GM23338 (cell line): ENCODE data around the gene MED16. TPM values are rescaled to one million over a fixed set of nuclear protein-coding genes. Genes with fewer than 3 reads are reported as not detected.
A peak's percentile ranks its signal among the peaks of the same experiment; 100 is the strongest.

Source experiments
- ATAC-seq: fragments of 200-7000 bp; cut with Tn5 transposase; 3 replicates; pipeline ENCODE4 v1.9.1; 2020
- DNase-seq: peaks from one replicate; pipeline ENCODE4 v3.0.0-alpha.2; 2015; ENCODE audit warnings: low spot score
- H2AFZ ChIP-seq: fragments of 200-600 bp; sonication (generic); 2 replicates; pipeline ENCODE4 v1.8.0; 2016; ENCODE audit warnings: antibody characterized with exemption, mild to moderate bottlenecking, moderate library complexity
- H3F3A ChIP-seq: fragments of 200-600 bp; sonication (generic); replicated peaks from 2 replicates; pipeline ENCODE4 v1.8.0; 2017; ENCODE audit warnings: antibody characterized with exemption, mixed run types, low read depth
- H3K27ac ChIP-seq: fragments of 200-600 bp; sonication (generic); 2 replicates; pipeline ENCODE4 v1.6.1; 2016; ENCODE audit warnings: low read depth
- H3K27me3 ChIP-seq: fragments of 200-600 bp; sonication (generic); 2 replicates; pipeline ENCODE4 v1.8.0; 2016; ENCODE audit warnings: mild to moderate bottlenecking, mixed run types, moderate library complexity; ENCODE audit not compliant: insufficient read depth
- H3K36me3 ChIP-seq: fragments of 200-600 bp; sonication (generic); 2 replicates; pipeline ENCODE4 v1.8.0; 2016; ENCODE audit warnings: mild to moderate bottlenecking; ENCODE audit not compliant: insufficient read depth
- H3K4me1 ChIP-seq: fragments of 200-600 bp; sonication (generic); 2 replicates; pipeline ENCODE4 v1.8.0; 2016; ENCODE audit warnings: mild to moderate bottlenecking, moderate library complexity; ENCODE audit not compliant: insufficient read depth
- H3K4me2 ChIP-seq: fragments of 200-600 bp; sonication (generic); 2 replicates; pipeline ENCODE4 v1.7.1; 2017; ENCODE audit warnings: mixed run types
- H3K4me3 ChIP-seq: fragments of 200-600 bp; sonication (generic); 2 replicates; pipeline ENCODE4 v1.6.1; 2016; ENCODE audit warnings: mixed run types
- H3K79me2 ChIP-seq: fragments of 200-600 bp; sonication (generic); replicated peaks from 2 replicates; pipeline ENCODE4 v1.8.0; 2017; ENCODE audit warnings: mild to moderate bottlenecking; ENCODE audit not compliant: insufficient read depth
- H3K9me2 ChIP-seq: fragments of 200-600 bp; sonication (generic); 2 replicates; pipeline ENCODE4 v1.8.0; 2017; ENCODE audit not compliant: insufficient read depth
- H4K20me1 ChIP-seq: fragments of 200-600 bp; sonication (generic); replicated peaks from 2 replicates; pipeline ENCODE4 v1.8.0; 2017; ENCODE audit warnings: mild to moderate bottlenecking; ENCODE audit not compliant: insufficient read depth
- H3K27ac Mint-ChIP-seq: 2 replicates; pipeline ENCODE4 v1.8.0; 2020; ENCODE audit warnings: inconsistent platforms, mild to moderate bottlenecking, moderate library complexity, mixed read lengths
- H3K27me3 Mint-ChIP-seq: 3 replicates; pipeline ENCODE4 v1.8.0; 2022; ENCODE audit warnings: low read depth, mild to moderate bottlenecking, moderate library complexity, mixed read lengths, inconsistent platforms; ENCODE audit not compliant: insufficient read depth, poor library complexity
- H3K36me3 Mint-ChIP-seq: 3 replicates; pipeline ENCODE4 v1.8.0; 2021; ENCODE audit warnings: low read depth, mild to moderate bottlenecking, inconsistent platforms, moderate library complexity, mixed read lengths
- H3K4me1 Mint-ChIP-seq: 3 replicates; pipeline ENCODE4 v1.8.0; 2020; ENCODE audit warnings: mild to moderate bottlenecking, inconsistent platforms, mixed read lengths
- H3K4me3 Mint-ChIP-seq: 3 replicates; pipeline ENCODE4 v1.8.0; 2021; ENCODE audit warnings: moderate library complexity, mild to moderate bottlenecking, inconsistent platforms, mixed read lengths
- H3K9me3 Mint-ChIP-seq: 3 replicates; pipeline ENCODE4 v1.8.0; 2020; ENCODE audit warnings: moderate library complexity, mild to moderate bottlenecking, inconsistent platforms, mixed read lengths
- CTCF ChIP-seq, 2 experiments: fragments of 200-600 bp in 1 of 2; sonication (generic) in 1 of 2; conservative IDR thresholded peaks; 2 replicates each; pipeline versions ENCODE4 v1.5.1 to v1.6.1; 2016 to 2017; ENCODE audit warnings: antibody characterized with exemption in 2 of 2, low read depth in 2 of 2, mild to moderate bottlenecking in 2 of 2, moderate library complexity in 1 of 2
- EZH2 ChIP-seq: fragments of 200-600 bp; sonication (generic); IDR thresholded peaks from one replicate; pipeline ENCODE4 v1.8.0; 2017; ENCODE audit warnings: antibody characterized with exemption, mild to moderate bottlenecking, low read depth; ENCODE audit not compliant: unreplicated experiment
- EZH2phosphoT487 ChIP-seq: fragments of 200-600 bp; sonication (generic); IDR thresholded peaks from one replicate; pipeline ENCODE4 v1.8.1; 2018; ENCODE audit warnings: antibody characterized with exemption; ENCODE audit not compliant: unreplicated experiment
- NANOG ChIP-seq: IDR thresholded peaks from 2 replicates; pipeline ENCODE4 v1.6.1; 2016; ENCODE audit warnings: antibody characterized with exemption, borderline replicate concordance
- POLR2AphosphoS5 ChIP-seq: IDR thresholded peaks from 2 replicates; pipeline ENCODE4 v1.6.1; 2016; ENCODE audit warnings: antibody characterized with exemption, low read depth
- STAT1 ChIP-seq: IDR thresholded peaks from one replicate; pipeline ENCODE4 v1.6.1; 2016; ENCODE audit warnings: antibody characterized with exemption; ENCODE audit not compliant: unreplicated experiment
- ZNF331 ChIP-seq: fragments of 250-450 bp; sonication (Bioruptor Pico); IDR thresholded peaks from 2 replicates; pipeline ENCODE4 v1.5.0; 2020; ENCODE audit warnings: low read depth, mild to moderate bottlenecking, moderate library complexity
- ZNF462 ChIP-seq: fragments of 250-450 bp; sonication (Bioruptor Pico); IDR thresholded peaks from 2 replicates; pipeline ENCODE4 v1.5.0; 2020; ENCODE audit warnings: mild to moderate bottlenecking, moderate library complexity
- polyA plus RNA-seq: library from polyadenylated mRNA; unstranded; fragments of >200 nt; fragmentation: Nextera tagmentation; extraction: Ambion mirVana; gene quantifications from 2 replicates; pipeline ENCODE4 v1.2.1, GENCODE V29; 2016
- total RNA-seq: library from RNA; depleted of rRNA; stranded (reverse); fragments of >200 nt; shearing (Covaris generic); gene quantifications from 2 replicates; pipeline ENCODE4 v1.2.3, GENCODE V29; 2014
- TF ChIP-seq, protein P1 (sequence below): IDR thresholded peaks from one replicate; pipeline ENCODE4 v1.6.1; 2018; ENCODE audit warnings: antibody characterized with exemption; ENCODE audit not compliant: unreplicated experiment

MED16 gene
- total and polyA plus RNA-seq, 2 experiments from 2014 or later, result 52.7 to 73.6 TPM

DNA sequence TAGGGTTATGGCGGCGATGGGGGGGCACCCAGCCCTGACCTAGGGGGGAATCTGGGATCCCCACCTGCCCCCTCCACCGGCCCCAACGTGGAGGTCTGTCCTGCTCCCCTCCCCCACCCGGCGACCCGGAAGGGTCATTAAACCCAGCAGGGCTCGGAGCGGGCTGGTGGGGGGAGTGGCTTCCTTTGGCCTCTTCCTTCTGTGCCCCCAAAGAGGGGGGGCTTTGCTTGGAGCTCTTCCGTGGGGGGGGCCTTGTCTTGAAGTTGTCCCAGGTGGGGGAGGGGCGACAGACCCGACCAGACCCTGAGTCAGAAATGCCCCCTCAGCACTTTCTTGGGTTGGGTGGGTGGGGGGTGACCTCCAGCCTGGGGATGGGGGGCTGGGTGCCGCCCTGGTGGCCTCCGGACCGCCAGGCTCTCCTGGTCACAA lies 34.4 kb upstream of the MED16 start:
- H4K20me1 ChIP-seq, result no peaks in the 10 kb centered on the region; the same call in 1 of the 2 replicates
- H3K4me3 Mint-ChIP-seq, result peak overlapping the region; percentile 85; the same call in 2 of the 3 replicates
- H3K27me3 ChIP-seq, result peaks cover 2% of the 10 kb centered on the region
- peak overlapping the region; percentile 91 for H3K4me2 ChIP-seq
- no peak overlapping the region for H3K27ac Mint-ChIP-seq
- peak overlapping the region; percentile 89 for H3K4me3 ChIP-seq
- no peaks in the 10 kb centered on the region; the same call in 2 of the 3 replicates for H3K9me3 Mint-ChIP-seq
- peaks cover 8% of the 10 kb centered on the region; the same call in 2 of the 3 replicates for H3K4me1 Mint-ChIP-seq
- no peaks in the 10 kb centered on the region; the same call in 1 of the 2 replicates for H3K36me3 ChIP-seq
- H3K9me2 ChIP-seq, result no peaks in the 10 kb centered on the region
- H3K4me1 ChIP-seq, result peaks cover 10% of the 10 kb centered on the region
- ATAC-seq, result peak; percentile 6
- DNase-seq, result peak; percentile 73
- peaks cover 10% of the 10 kb centered on the region; the same call in 1 of the 2 replicates for H3F3A ChIP-seq
- TF ChIP-seq POLR2AphosphoS5 (no peak; the same call in 1 of the 2 replicates), NANOG (no peak), EZH2phosphoT487 (no peak), CTCF (conservative IDR thresholded peaks at IDR 0.05; ENCODE audit: low read depth in 2 of 2) (no peak), ZNF462 (CRISPR knock-in tag) (no peak), STAT1 (no peak), EZH2 (no peak), ZNF331 (CRISPR knock-in tag) (no peak)
- TF ChIP-seq, protein P1, sequence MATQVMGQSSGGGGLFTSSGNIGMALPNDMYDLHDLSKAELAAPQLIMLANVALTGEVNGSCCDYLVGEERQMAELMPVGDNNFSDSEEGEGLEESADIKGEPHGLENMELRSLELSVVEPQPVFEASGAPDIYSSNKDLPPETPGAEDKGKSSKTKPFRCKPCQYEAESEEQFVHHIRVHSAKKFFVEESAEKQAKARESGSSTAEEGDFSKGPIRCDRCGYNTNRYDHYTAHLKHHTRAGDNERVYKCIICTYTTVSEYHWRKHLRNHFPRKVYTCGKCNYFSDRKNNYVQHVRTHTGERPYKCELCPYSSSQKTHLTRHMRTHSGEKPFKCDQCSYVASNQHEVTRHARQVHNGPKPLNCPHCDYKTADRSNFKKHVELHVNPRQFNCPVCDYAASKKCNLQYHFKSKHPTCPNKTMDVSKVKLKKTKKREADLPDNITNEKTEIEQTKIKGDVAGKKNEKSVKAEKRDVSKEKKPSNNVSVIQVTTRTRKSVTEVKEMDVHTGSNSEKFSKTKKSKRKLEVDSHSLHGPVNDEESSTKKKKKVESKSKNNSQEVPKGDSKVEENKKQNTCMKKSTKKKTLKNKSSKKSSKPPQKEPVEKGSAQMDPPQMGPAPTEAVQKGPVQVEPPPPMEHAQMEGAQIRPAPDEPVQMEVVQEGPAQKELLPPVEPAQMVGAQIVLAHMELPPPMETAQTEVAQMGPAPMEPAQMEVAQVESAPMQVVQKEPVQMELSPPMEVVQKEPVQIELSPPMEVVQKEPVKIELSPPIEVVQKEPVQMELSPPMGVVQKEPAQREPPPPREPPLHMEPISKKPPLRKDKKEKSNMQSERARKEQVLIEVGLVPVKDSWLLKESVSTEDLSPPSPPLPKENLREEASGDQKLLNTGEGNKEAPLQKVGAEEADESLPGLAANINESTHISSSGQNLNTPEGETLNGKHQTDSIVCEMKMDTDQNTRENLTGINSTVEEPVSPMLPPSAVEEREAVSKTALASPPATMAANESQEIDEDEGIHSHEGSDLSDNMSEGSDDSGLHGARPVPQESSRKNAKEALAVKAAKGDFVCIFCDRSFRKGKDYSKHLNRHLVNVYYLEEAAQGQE, result no peak
- H3K36me3 Mint-ChIP-seq, result peaks cover 21% of the 10 kb centered on the region; the same call in 2 of the 3 replicates
- H3K27ac ChIP-seq, result no peak overlapping the region
- peaks cover 38% of the 10 kb centered on the region for H3K79me2 ChIP-seq
- H2AFZ ChIP-seq, result no peak overlapping the region
- peaks cover 11% of the 10 kb centered on the region for H3K27me3 Mint-ChIP-seq
